ENCODE data around the gene PTPRN2. TPM values are rescaled to one million over a fixed set of nuclear protein-coding genes. Genes with fewer than 3 reads are reported as not detected.

PTPRN2 gene
- total RNA-seq, 1 donor from 2014 or later = 32.2 TPM

DNA sequence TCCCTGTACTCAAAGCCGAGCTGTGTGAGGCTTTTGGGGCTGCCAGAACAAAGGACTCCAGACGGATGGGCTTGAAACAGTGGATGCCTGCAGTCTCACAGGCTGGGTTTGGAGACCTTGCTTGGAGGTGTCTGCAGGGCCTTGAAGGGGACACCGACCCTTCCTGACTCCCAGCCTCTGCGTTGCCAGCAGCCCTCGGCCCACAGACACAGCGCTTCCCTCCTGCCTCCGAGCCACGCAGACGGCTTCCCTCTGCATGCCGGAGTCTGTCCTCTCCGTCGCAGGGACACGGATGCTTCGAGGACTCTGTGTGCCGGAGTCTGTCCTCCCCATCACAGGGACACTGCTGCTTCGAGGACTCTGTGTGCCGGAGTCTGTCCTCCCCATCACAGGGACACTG, 726.1 kb downstream of the PTPRN2 start:
- no peak for DNase-seq (ENCODE audit: low read depth, low spot score)
- no peak for TF ChIP-seq CTCF (conservative IDR thresholded peaks at IDR 0.05)
- H3K27ac Mint-ChIP-seq (ENCODE audit: unreplicated experiment) = no peak overlapping the region
- peaks cover 14% of the 10 kb centered on the region for H3K4me1 Mint-ChIP-seq
- H3K27me3 Mint-ChIP-seq (ENCODE audit: low read depth) = no peaks in the 10 kb centered on the region
- H3K36me3 Mint-ChIP-seq (ENCODE audit: low read depth) = no peaks in the 10 kb centered on the region
- H3K4me3 Mint-ChIP-seq = no peak overlapping the region
- H3K9me3 Mint-ChIP-seq = no peaks in the 10 kb centered on the region

DNA sequence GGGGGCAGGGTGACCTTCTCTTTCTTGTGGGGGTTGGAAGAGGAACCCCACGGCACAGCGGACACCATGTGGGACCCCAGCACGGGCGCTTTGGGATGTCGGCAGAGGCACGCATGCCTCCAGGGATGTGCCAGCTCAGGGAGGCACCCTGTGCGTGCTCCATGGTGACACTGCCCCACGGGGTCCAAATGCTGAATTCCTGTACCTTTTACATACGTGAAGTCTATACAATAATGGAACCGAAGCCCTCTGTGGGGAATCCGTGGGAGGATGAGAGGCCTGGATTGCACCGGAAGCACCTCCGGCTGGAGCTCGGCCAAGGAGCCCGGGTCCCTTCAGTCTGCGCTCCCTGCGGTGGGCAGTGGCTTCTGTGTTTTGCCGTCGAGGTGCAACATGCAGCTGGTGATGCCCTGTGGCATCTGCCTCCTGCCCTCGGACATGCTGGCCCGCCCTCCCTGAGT, 726.6 kb downstream of the PTPRN2 start:
- DNase-seq (ENCODE audit: low read depth, low spot score) = no peak
- no peak for TF ChIP-seq CTCF (conservative IDR thresholded peaks at IDR 0.05)
- no peaks in the 10 kb centered on the region for H3K27me3 Mint-ChIP-seq (ENCODE audit: low read depth)
- H3K4me1 Mint-ChIP-seq = peaks cover 15% of the 10 kb centered on the region
- no peaks in the 10 kb centered on the region for H3K36me3 Mint-ChIP-seq (ENCODE audit: low read depth)
- H3K4me3 Mint-ChIP-seq = no peak overlapping the region
- H3K27ac Mint-ChIP-seq (ENCODE audit: unreplicated experiment) = no peak overlapping the region
- no peaks in the 10 kb centered on the region for H3K9me3 Mint-ChIP-seq

- Mint-ChIP-seq H3K36me3 (ENCODE audit: low read depth) (no peaks in the 10 kb centered on the region), H3K27ac (ENCODE audit: unreplicated experiment) (no peak overlapping the region), H3K27me3 (ENCODE audit: low read depth) (no peaks in the 10 kb centered on the region), H3K4me1 (peaks cover 17% of the 10 kb centered on the region), H3K4me3 (no peak overlapping the region), H3K9me3 (no peaks in the 10 kb centered on the region)
- no peak for DNase-seq (ENCODE audit: low read depth, low spot score)
- TF ChIP-seq CTCF (conservative IDR thresholded peaks at IDR 0.05) = no peak
Observed at GRCh38 chr7:157860406-157860805, 727.2 kb downstream of the PTPRN2 start.

DNA sequence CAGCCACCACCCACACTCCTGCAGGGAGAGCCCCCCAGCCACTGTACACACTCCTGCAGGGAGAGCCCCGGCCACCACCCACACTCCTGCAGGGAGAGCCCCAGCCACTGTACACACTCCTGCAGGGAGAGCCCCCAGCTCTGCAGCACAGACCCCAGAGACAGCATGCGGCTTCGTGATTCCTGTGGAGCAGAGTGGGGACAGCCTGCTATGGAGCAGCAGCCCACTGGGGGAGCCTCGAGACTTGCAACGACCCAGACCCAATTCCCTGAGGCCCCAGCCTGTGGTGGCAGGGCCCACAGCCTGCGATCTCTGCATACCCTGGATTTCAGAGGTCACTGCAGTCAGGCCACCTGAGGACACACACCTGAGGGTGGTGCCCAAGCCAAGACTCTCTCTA, 727.7 kb downstream of the PTPRN2 start:
- TF ChIP-seq CTCF (conservative IDR thresholded peaks at IDR 0.05) = no peak
- Mint-ChIP-seq H3K27me3 (ENCODE audit: low read depth) (no peaks in the 10 kb centered on the region), H3K27ac (ENCODE audit: unreplicated experiment) (no peak overlapping the region), H3K4me3 (no peak overlapping the region), H3K4me1 (peaks cover 20% of the 10 kb centered on the region), H3K36me3 (ENCODE audit: low read depth) (no peaks in the 10 kb centered on the region), H3K9me3 (no peaks in the 10 kb centered on the region)
- DNase-seq (ENCODE audit: low read depth, low spot score) = no peak

DNA sequence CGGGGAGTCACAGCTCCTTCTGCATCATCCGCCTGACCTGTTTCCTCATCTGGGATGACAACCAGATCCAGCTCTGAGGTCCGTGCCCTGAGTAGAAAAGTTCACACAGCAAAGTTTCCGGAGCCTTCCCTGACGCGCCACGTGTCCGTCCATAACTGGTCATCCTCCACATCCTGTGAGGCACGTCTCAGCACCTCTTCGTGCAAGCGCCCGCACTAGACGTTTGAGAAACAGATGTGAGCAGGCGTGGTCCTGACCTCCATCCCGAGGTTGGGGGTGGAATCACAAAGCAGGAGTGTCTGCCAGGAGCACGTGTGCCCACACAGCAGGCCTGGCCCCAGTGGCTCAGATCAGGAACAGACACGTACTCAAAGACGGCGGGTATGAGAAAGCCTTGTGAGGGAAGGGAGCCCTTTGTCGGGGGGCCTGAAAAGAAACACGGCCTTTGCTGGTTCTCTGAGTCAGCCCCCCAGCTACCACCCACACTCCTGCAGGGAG, 730.0 kb downstream of the PTPRN2 start:
- no peaks in the 10 kb centered on the region for H3K9me3 Mint-ChIP-seq
- H3K36me3 Mint-ChIP-seq (ENCODE audit: low read depth) = no peaks in the 10 kb centered on the region
- H3K27ac Mint-ChIP-seq (ENCODE audit: unreplicated experiment) = no peak overlapping the region
- H3K27me3 Mint-ChIP-seq (ENCODE audit: low read depth) = no peaks in the 10 kb centered on the region
- no peak overlapping the region for H3K4me3 Mint-ChIP-seq
- TF ChIP-seq CTCF (conservative IDR thresholded peaks at IDR 0.05) = no peak
- H3K4me1 Mint-ChIP-seq = peaks cover 29% of the 10 kb centered on the region
- DNase-seq (ENCODE audit: low read depth, low spot score) = no peak
